Fibroblast of skin of right quadriceps (primary cell): ENCODE results near the gene HSD17B12.
"Not testable (repeated sequence)": the region's sequence is repeated elsewhere in the genome, so short reads cannot be mapped to it uniquely, and the experiment has no call there.

Source experiments
- DNase-seq: peaks from one replicate; pipeline ENCODE4 v3.0.0-alpha.2; 2013

HSD17B12 gene

DNA sequence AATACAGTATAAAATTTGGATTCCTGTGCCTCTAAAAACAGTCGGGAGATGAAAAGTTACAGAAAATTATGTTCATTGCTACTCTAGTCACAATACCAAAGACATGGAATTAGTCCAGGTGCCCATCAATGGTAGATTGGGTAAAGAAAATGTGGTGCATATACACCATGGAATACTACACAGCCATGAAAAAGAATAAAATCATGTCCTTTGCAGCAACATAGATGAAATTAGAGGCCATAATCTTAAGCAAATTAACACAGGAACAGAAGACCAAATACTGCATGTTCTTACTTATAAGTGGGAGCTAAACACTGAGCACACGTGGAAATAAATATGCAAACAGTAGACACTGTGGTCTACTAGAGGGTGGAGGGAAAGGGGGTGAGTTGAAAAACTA, 67.6 kb downstream of the HSD17B12 start:
- no peak for DNase-seq

DNA sequence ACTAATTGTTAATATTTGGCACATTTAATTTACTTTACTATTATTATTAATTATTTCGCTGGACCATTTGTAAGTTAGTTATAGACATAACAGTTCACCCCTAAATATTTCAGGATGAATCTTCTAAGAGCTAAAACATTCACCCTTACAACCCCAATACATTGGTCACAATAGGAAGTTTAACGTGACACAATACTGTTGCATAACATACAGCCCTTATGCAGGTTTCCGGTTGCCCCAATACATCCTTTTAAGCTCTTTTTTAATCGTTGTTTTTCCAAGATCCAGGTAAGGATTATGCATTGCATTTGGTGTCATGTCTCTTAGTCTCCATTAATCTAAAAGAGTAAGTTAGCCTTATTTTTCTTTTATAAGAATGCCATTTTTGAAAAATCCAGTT, 71.2 kb downstream of the HSD17B12 start:
- no peak for DNase-seq

DNA sequence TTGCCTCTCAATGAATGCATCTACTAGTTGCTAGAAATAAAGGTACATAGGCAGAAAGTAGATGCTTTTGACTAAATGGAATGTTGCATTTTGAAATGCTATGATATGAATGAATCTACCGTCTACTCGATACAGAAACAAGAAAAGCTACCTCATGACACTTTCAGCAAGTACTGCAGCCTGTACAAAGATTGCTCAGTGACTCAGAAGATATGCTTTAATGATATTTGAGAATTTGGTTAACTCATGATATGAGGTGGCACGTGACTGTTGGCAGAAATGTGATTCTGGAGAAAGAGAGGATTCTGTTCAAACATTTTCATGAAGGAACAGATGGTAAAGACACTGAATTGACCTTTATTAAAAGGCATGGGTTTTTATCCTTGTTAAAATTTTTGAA, 76.0 kb downstream of the HSD17B12 start:
- DNase-seq: peak; percentile 28

DNA sequence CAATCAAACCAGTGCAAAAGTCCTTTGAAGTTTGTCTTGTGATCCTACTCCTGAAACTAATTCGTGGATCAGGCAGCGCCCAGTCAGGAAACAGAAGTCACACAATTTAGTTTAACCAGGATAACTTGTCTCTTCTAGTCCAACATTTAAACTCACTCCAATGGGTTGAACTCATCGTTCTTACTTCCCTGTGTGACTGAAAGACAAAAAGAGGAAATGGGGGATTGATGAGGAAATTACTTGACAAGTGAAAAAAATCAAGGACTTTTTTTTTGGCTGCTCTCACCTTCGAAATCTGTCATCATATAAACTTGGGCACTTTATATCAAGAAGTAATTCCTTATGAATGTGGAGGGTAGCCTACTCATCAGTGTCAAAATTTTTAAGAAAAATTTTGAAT, 78.4 kb downstream of the HSD17B12 start:
- DNase-seq: no peak

DNA sequence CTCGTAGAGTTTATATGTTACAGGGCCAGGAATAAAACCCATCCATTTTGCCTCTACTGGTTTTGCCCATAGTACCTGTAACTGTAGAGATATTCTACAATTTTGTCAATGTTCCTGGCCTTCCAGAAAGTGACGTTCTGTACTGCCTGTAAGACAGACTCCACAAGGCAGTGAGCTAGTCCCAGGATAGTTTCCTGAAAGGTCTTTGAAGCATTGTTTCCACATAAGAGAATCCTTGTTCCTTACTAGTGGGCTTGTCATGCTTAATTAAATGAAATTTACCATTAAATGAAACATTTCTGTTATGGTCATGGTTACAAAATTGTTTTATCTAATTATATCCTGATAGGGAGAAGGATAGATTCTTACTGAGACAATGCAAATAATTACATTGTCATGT, 80.4 kb downstream of the HSD17B12 start:
- DNase-seq: no peak

DNA sequence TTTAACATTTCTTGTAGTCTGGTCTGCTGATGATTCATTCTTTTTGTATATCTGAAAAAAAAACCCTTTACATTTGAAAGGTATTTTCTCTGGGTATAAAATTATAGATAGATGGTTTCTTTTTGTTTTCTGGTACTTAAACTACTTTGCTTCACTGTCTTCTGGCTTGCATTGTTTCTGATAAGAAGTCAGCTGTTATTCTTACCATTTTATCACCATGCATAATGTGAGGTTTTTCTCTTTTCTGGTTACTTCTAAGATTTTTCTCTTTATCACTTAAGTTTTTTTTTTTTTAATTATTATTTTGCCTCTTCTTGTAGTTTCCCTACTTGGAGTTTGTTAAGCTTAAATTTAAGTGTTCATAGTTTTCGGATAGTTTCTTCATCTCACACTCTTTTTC, 84.7 kb downstream of the HSD17B12 start:
- DNase-seq: no peak

DNA sequence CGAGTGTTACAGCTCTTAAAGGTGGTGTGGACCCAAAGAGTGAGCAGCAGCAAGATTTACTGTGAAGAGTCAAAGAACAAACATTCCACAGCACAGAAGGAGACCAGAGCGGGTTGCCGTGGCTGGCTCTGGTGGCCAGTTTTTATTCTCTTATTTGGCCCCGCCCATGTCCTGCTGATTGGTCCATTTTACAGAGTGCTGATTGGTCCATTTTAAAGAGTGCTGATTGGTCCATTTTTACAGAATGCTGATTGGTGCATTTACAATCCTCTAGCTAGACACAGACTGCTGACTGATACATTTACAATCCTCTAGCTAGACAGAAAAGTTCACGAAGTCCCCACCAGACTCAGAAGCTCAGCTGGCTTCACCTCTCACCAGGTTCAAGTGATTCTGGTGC, 88.1 kb downstream of the HSD17B12 start:
- DNase-seq: not testable (repeated sequence)

DNA sequence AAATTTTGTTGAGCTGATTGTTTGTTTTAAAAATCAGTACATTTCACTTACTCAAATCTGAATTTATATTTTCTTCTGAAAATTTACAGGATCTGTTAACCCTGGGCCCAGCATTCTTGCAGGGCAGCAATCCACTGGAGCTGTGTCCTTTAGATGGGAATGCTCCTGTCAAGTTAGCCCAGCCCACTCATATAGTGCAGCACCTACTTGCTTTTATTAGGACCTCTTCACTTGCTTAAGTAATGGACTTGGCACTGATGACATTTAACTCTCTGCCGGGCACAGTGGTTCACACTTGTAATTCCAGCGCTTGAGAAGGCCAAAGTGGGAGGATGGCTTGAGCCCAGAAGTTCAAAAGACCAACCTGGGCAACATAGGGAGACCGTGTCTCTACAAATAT, 89.6 kb downstream of the HSD17B12 start:
- no peak for DNase-seq

DNA sequence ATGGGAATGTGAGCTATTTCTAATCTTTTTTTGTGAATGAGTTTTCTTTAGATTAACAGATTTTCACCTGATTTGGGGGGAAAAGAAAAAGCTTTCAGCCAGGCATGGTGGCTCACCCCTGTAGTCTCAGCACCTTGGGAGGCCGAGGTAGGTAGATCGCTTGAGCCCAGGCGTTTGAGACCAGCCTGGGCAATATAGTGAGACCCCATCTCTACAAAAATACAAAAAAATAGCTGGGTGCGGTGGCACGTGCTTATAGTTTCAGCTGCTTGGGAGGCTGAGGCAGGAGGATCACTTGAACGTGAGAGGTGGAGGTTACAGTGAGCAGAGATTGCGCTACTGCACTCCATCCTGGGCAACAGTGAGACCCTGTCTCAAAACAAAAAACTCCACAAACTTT, 92.2 kb downstream of the HSD17B12 start:
- no peak for DNase-seq

DNA sequence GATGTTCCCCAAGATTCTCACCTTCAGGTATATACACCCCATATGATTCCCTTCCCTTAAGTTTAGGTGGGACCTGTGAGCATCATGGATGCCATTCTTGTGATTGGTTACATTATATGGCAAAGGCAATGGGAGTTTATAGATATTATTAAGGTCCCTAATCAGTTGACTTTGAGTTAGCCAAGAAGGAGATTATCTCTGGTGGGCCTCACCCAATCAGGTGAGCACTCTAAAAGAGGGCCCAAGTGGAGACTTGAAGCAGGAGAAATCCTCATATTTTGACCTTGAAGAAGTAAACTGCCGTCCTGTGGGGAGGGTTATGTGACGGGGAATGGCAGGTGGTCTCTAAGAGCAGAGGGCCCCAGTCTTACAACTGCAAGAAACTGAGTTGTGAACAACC, 94.2 kb downstream of the HSD17B12 start:
- DNase-seq: no peak

DNA sequence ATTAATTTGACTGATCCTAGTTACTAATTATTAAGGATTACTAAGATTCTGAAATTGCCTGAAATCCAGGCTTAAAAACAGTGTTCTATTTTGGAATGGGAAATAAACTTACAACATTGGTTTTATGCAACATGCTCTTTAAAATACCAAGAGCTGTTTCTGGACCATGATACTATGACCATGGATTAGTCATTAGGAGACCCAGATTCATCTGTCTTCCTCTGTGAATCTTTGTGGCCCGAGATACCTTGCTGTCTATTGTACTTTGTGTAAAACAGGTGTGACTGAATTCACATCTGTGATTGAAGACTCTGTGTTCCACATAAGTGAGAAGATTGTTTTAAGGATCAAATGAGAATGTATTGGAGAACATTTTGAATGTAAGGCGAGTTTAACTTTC, 98.8 kb downstream of the HSD17B12 start:
- no peak for DNase-seq

DNA sequence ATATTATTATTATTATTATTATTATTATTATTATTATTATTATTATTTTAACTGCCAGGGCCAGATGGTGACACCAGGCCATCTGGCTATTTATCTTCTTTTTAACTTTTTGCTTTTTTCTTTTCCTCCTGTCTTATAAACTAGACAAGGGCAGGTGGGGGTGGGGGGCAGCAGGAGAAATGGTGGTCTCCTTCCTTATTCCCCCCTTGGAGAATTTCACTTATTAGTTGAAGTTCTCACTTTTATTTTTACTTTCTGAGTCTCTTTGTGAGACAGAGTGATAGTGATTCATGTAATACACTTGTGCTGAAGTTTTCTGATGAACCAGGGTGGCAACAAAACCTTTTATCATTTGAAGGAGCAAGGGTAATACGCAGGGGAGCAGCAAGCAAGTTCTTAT, 103.8 kb downstream of the HSD17B12 start:
- DNase-seq: no peak

DNA sequence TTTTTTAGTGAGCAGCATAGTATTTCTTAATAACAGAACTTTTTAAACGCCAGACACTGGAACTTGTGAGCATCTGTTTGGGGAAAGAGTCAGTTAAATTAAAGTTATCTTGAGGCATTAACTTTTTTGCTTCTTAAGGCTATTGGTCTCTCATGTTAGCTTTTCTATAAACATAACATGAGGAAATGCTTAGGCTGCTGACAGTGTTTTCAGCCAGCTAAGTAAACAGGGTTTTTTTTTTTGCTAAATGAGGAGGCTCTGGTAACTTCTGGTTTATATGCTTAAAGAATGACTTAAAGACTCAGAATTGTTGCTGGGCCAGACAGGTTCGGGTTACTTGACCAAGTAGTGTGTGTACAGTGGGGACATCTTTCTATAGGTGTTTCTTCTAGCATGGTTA, 104.3 kb downstream of the HSD17B12 start:
- DNase-seq: no peak

DNA sequence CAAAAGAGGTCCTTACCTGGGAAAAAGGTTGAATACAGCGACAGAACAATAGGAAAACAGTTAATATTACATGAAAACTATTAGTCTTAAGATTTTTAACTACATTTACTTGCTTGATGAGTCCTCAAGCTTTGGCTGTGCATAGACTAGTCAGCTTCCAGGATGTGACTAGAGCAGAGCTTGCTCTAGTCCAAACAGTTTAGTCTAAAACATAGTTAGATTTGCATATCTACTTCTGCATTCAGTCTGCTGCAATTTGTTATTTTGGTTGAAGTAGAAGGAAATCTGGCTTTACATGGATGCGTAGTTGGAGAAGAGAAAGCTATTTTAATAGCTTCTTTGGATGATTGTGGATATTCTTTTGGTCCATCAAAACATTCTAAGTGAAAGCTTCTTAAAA, 104.8 kb downstream of the HSD17B12 start:
- no peak for DNase-seq

DNA sequence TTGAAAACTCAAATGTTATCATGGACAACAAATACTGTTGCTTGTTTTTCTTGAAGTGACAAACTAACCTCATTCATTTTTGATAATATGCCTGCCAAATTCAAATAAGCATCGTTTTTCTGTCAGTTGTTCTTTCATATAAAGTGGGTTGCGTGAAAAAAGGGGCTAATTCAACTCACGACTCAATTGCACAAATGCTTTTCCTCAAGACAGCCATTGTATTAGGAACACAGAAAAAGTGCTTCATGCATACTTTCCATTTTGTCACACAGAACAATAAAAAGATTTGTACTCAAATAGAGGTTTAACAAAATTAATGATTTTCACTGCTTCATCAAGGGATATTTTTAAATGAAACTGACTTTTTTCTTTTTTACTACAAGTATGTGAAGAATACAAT, 105.5 kb downstream of the HSD17B12 start:
- no peak for DNase-seq

DNA sequence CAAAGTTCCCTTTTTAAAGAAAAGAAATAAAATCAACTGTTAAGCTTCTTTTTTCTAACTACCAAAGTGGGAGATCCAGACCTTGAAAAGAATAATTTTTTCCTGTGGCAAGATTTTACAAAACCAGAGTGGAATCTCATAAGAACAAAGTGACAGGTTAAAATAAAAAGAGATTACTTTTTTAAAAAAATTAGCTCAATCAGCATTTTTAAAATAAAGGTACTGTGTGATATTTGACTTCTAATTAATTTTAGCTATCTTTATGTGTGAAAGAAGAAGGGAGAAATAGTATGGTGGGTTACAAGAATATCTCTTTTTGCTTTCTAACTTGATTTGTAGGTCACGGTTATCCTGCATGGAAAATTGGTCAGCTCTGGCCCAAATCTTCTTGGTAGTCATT, 107.3 kb downstream of the HSD17B12 start:
- no peak for DNase-seq

DNA sequence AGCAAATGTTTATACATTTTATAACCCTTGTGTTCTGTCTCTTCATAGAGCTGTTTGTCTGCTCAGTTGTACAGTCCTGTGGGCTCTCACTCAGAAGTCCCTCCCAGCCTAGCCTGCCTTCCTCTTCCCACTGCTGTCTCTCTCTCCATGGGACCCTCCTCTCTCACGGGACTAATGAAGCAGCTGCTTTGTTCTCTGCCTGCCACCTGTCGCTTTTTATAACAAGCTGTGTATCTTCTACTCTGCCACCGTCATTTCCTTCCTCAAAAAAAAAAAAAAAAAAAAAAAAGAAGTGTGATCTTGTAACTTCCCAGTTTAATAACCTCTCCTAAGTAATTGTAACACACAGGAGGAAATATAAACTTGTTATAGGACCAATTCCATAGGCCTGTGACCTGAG, 107.9 kb downstream of the HSD17B12 start:
- no peak for DNase-seq

DNA sequence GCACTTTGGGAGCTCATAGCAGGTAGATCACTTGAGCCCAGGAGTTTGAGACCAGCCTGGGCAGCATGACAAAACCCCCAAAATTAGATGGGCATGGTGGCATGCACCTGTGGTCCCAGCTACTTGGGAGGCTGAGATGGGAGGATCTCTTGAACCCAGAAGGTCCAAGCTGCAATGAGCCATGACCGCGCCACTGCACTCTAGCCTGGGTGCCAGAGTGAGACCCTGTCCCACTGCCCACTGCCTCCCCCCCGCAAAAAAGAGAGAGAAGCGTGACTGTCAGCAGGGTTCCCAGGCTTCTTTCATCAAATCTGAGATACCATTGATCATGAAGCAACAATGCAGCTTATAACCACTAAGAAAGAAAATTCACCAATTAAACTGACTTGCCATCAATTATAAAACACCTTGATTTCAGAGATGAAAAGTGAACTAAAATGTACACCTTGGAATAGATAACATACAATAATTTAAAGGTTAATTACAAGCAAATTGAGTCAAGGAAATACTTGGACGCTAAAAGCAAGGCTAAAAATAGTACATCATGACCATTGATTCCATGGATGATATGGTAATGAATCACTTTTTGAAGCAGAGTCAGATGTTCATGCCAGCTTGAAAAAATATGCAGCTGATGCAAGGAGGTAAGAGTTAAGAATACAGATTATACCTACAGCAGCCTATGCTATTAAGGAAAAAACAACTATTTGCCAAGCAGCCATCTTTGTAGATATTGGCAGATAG, 109.3 kb downstream of the HSD17B12 start:
- peak; percentile 75 for DNase-seq

DNA sequence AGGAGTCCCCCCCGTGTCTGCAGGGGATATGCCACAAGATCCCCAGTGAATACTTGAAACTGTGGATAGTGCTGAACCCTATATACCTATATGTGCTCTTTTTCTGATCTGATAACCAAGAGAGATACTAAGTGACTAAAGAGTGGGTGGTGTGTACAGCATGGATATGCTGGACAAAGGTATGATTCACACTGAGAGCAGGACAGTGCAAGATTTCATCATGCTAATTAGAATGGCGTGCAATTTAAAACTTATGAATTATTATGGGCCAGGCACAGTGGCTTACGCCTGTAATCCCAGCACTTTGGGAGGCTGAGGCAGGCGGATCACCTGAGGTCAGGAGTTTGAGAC, 109.9 kb downstream of the HSD17B12 start:
- DNase-seq: peak; percentile 51

DNA sequence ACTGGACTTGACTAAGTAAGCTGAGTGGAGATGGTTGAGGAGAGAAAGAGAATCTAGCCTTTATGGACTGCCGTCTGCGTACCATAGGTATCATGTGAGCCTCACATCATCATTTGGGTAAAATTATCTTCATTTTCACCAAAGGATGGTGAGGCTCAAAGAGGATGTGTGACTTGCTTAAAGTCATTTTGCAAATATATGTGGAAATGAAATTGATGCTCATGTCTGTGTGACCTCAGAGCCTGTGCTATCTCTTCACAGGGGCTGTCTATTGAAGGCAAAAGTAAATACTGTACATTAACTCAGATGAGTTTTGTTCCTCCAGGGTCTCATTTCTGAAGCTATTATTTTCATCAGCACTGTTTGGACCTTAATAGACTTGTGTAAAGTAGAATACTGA, 116.8 kb downstream of the HSD17B12 start:
- no peak for DNase-seq

DNA sequence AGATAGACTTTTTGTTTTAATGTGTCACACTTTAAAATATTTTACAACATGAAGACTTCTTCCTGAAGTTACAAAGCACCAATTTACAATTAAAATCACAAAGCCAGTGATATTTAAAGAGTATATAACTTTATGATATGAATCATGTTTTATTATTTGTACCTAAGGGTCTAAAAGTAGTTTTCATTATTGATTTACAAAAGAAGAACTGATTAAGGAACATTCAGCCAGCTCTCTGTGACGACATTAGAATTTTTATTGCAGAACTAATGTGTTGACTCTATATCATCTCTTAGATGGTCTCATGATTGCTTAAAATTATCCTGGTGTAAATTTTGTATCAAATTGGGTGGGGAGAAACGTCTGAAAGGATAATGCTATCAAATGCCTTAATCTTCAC, 117.3 kb downstream of the HSD17B12 start:
- DNase-seq: no peak

DNA sequence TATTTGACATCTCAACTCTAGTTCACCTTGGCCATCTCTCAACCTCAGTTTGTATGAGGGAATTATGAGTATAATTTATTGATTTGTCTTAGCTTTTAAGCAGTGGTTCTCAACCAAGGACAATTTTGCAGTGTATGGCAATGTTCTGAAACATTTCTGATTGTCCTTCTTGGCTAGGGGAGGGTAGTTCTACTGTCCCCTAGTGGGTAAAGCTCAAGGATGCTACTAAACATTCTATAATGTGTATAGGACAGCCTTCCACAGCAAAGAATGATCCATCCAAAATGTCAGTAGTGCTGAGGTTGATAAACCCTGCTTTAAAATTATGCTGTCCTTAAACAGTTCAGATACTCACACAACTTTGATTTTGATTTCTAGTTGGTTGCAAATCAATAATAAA, 122.0 kb downstream of the HSD17B12 start:
- peak; percentile 6 for DNase-seq

DNA sequence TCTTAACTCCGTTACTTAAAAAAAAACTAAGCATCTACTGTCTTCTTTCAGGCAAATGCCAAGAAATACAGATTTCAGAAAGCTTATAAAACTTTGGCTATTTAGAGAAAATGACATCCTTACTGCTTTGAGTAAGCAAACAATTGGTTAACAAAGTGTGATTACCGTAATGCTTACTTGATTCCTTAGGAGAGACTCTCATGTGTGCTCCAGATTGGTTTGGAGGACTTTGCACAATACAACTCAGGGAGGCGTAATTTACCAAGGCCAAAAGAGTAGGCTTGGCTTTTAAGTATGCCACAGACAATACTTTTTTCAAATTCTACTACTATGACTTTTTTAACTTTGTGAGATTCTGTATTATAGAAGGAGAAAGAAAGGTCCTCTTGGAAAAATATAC, 123.2 kb downstream of the HSD17B12 start:
- no peak for DNase-seq

DNA sequence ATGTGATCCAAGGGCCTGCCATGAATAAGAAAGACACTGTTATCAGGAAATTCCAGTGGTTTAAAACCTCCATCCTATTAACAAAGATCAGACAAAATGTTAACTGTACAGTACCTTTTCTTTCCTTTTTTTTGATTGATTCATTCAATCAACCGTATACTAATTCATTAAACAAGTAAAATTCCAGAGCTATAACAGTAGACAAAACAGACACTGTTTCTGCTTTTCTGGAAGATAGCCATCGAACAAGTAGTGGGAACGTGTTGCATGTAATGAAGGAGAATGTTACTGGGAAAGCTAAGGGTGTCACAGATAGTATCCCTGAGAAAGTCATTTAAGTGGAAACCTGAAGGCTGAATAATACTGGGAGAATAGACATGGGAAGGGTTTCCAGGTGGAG, 126.4 kb downstream of the HSD17B12 start:
- DNase-seq: no peak

DNA sequence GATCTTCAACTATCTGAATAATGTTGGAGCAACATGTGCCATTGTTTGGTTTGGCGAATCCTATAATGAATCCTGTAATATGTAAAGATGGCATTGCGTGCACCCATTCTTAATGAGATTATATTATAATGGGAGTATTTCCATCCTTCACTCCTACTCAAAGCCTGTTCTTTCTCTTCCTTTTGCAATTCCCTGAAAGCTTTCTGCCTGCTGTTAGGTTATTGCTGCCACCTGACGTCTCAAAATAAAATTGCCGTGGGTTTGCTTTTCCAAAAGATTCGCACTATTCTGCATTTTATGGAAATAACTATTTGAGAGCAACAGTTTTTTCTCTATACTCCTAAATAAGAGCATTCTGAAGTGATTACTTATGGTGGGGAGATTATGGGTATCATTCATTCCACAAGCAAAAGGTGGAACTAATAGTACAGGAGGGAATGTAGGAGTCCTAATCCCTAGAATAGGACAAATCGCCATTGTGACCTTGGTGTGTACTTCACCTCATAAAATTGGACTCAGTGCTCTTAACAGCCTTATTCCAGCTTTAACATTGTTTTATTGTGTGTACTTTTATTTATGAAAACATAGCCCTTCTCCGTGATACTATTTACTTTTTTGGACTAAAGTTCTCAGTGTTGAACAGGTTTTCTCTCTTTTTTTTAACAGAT, 130.5 kb downstream of the HSD17B12 start:
- DNase-seq: no peak
